GM12891 (cell line): Measurements from ENCODE around the gene DPP10.

ENCODE experiments used
- DNase-seq: peaks from one replicate; pipeline ENCODE4 v3.0.0; 2011; ENCODE audit warnings: low spot score; ENCODE audit not compliant: insufficient read length
- FAIRE-seq: peaks from 2 replicates; lab custom pipeline; 2011; peaks lifted over from hg19 to GRCh38; lab: Jason Lieb, UNC
- PAX5 ChIP-seq: IDR thresholded peaks from 2 replicates; pipeline ENCODE4 v1.6.1; 2011; ENCODE audit warnings: low read length, moderate library complexity, mild to moderate bottlenecking; ENCODE audit not compliant: insufficient read depth, severe bottlenecking
- POLR2A ChIP-seq: IDR thresholded peaks from 2 replicates; pipeline ENCODE4 v1.6.1; 2011; ENCODE audit warnings: low read depth, low read length, control low read depth
- POLR2AphosphoS5 ChIP-seq: IDR thresholded peaks from 2 replicates; pipeline ENCODE4 v1.6.1; 2011; ENCODE audit warnings: low read depth, low read length, control low read depth
- POU2F2 ChIP-seq: IDR thresholded peaks from 2 replicates; pipeline ENCODE4 v1.6.1; 2011; ENCODE audit warnings: low read depth, mild to moderate bottlenecking, control low read depth, low read length, moderate library complexity
- SPI1 ChIP-seq: IDR thresholded peaks from 2 replicates; pipeline ENCODE4 v1.6.1; 2011; ENCODE audit warnings: low read depth, low read length, control low read depth
- TAF1 ChIP-seq: IDR thresholded peaks from 2 replicates; pipeline ENCODE4 v1.6.1; 2011; ENCODE audit warnings: low read depth, low read length, control low read depth

Gene DPP10

DNA sequence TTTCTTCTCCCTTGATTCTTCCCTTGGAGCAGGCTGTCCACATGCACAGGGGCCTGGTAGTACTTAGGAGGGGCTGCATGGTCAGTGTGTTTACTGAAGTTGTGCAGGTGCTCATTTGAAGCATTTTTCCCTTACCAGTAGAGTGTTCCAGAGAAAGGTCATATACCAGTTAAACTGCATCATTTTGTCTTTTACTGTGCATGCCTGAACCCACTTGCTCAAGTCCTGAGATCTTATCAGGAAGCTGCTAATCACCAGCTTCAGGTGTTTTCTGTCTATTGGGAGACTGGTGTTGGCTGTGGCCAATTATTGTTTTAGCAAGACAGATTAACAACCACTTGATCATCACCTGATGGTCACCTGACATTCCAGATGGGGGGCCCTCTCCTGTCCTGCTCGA, 676.6 kb downstream of the DPP10 start:
- TF ChIP-seq PAX5 (no peak), SPI1 (no peak), TAF1 (no peak), POU2F2 (no peak), POLR2A (no peak), POLR2AphosphoS5 (no peak)
- FAIRE-seq (no peak), DNase-seq (no peak)

DNA sequence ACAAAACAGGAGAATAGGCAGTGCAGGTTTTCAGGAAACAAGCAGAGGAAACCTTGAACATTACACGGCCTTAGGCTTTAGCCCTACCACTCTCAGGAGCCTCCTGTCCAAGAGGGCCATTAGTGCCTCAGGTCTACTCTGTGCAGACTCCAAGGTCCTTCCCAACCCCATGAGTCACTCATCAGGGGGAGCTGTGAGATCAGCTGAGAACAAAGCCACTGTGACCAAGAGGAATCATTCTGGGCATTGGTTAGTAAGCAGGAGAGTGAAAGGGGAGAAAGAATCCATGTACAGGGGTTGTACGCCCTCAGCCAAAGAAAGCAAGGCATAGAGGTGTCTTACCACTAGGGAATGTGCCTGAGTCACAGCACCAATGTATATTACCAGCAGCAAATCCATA, 680.3 kb downstream of the DPP10 start:
- TF ChIP-seq SPI1 (no peak), POLR2A (no peak), PAX5 (no peak), TAF1 (no peak), POU2F2 (no peak), POLR2AphosphoS5 (no peak)
- FAIRE-seq (no peak), DNase-seq (no peak)

DNA sequence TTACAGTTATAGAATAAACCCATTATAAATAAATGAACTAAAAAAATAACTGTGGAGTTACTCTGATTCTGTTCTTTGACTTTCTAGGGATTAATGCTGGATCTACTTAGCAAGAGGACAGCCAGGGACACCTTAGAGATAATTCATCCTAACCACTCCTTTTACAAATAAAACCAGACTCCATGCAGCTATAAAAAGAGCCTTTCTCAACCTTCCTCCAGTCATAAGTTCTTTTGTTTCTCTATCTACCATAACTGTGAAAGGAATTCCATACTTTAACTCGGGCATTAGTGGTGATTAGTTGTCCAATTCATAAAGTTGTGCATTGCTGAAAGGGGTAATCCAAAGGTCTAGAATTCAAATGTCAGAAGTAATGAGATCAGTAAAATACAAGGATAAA, 682.4 kb downstream of the DPP10 start:
- FAIRE-seq (no peak), DNase-seq (no peak)
- no peak for TF ChIP-seq SPI1

DNA sequence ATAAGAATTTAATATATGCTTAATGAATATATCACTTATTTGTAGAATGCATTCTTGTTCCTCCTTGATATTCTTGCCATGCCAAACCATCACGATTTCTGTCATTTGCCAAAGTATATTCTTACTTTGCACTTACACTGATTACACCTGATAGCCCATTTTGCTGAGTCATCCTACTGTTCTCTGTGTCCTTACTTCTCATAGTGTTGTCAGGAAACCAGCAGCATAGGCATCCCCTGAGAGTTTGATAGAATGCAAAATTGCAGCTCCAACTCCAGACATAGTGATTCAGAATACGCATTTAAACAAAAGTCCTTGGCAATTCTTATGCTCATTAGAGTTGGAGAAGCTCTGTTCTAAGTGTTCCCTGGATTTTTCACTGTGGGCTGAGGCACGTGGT, 687.1 kb downstream of the DPP10 start:
- DNase-seq (no peak), FAIRE-seq (no peak)
- TF ChIP-seq SPI1 (no peak), POLR2A (no peak), TAF1 (no peak), POLR2AphosphoS5 (no peak), PAX5 (no peak), POU2F2 (no peak)

DNA sequence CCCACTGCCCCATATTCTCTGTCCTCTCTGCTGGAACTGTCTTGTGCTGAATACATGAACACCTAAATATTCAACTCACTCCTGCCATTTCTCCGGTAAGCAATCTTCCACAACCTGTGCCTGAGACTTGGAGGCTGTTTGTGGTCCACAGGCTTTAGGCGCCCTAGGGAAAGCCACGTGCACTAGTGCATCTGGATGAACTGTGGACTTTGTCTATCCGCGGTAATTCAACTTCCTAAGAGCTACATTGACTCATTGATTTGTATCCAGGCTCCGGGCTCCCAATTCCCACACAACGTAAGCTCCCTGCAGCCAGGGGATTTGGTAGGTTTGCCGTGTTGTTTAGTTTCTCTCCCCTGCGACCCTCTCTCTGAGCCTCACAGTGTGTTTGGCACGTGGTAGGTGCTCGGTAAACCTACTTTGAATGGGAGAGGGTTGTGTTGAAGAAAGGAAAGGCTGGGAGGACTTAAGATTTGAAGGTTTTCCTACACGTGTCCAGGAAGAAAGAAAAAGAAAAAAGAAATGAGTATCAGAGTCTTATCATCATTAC, 718.2 kb downstream of the DPP10 start:
- FAIRE-seq (no peak), DNase-seq (no peak)
- TF ChIP-seq POU2F2 (no peak), POLR2AphosphoS5 (no peak), TAF1 (no peak), POLR2A (no peak), SPI1 (no peak), PAX5 (no peak)

DNA sequence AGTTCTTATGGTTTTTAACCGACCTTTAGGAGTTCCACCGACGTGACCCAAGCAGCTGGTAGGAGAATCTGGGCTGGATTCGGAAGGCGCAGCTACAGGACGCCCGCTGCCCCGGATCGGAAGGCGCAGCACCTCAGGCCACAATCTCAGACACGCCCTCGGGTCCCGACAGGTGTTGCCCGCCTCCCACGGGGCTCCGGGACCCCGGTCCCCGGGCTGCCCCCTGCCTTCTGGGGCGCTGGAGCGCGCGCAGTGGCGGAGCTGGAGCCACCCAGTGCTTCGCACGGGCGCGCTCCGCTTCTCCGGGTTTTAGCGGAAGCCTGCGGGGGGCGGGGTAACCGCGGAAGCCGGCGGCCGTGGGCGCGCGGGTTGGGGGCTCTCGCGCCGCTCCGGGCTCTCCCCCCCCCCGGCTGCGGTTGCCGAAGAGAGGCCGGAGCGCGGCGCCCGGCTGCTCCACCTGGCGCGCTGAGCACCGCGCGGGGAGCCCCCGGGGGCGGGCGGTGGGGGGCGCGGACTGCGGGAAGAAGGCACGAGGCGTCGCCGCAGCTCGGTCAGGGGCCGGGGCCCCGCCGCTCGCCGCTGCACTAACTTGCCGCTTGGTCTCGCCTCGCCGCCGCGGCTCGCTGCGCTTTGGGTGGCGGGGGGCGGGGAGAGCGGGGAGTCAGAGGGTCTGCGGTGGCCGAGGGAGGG, 718.8 kb downstream of the DPP10 start:
- DNase-seq (no peak), FAIRE-seq (no peak)
- TF ChIP-seq SPI1: no peak
- no peak for TF ChIP-seq TAF1
- no peak for TF ChIP-seq POLR2AphosphoS5
- TF ChIP-seq PAX5: no peak
- TF ChIP-seq POLR2A: no peak
- TF ChIP-seq POU2F2: no peak

DNA sequence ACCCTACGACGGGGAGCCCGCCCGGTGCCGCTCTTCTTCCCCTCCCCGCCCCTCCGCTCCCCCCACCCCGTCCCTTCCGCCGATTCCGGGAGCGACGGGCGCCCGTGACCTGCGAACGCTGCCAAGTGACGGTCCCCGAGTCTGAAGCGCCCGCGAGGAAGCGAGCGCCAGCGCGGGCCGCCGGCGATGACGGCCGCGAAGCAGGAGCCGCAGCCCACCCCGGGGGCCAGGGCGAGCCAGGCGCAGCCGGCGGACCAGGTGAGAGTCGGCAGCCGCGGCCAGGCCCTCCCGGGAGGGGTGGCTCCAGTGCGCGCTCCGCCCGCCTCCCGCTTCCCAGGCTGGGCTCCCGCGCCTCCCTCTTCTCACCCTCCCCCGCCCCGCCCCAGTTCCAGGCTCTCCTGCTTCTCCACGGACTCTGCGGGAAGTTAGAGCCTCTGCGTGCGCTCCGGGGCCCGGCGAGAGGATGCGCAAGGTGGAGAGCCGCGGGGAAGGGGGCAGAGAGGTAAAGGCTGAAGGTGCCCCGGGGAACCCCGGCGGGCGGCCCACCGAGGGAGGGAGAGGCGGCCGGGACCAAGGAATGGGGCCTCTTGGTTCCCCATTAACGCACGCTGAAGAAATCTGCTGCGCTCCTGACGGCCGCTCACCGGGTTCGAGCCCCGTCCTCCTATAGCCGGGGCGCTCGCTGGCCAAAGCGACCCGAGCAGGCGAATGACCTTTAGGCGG, 719.5 kb downstream of the DPP10 start:
- FAIRE-seq (no peak), DNase-seq (no peak)
- TF ChIP-seq POU2F2 (no peak), PAX5 (no peak), POLR2A (no peak), POLR2AphosphoS5 (no peak), TAF1 (no peak), SPI1 (no peak)

DNA sequence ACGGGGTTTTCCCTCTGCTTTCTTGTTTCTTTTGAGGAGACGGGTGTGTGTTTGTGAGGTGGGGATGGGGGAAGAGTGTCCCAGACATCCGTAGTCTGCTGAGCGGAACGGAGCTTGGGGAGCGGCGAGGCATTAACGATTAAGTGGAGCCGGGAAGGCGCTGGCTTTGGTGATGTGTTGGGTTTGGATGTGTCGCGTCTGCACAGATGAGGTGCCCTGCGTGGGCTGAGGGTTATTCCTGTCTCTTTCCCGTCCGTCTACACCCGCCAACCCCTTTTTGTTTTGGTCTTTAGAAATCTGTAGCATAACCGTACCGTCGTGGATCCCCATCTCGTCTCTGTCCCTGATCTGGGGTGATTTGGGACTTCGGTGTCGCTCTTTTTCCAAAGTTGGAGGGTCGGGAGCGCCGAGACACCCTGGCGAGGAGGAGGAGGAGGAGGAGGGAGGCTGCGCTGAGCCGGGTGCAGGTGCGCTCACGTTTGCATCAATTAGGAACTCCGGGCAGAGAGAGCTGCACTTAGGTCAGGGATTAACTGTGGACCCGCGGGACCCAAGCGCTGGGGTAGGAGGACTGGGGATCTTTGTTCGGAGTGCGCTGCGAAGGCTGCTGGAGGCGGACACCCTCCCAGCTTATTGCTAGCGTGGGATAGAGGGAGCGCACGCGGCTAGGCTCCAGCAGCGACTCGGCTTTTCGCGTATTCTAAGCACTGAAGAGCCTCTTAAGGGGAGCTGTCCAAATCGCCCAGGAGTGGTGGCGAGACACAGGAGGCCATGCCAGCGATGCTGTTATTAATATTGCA, 720.3 kb downstream of the DPP10 start:
- DNase-seq: no peak
- no peak for FAIRE-seq
- TF ChIP-seq POU2F2 (no peak), TAF1 (no peak), SPI1 (no peak), POLR2A (no peak), POLR2AphosphoS5 (no peak), PAX5 (no peak)

DNA sequence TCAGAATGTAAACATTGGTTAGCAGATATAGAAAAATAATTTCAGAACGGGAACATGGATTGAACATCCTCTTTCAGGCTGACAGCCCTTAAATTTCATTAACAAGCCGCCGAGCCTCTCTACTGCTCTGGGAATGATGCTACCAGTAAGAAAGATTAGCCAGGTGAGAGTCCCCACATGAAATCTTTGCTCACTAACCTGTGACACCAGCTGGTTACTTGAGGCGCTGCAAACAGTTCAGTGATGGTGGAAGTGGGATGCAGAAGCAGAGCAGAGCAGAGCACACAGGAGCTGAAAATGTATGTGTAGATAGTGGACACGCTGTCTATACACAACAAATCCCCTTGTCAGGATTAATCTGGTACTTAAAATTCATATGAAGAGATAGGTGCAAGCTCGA, 721.1 kb downstream of the DPP10 start:
- no peak for DNase-seq
- TF ChIP-seq TAF1: no peak
- TF ChIP-seq PAX5: no peak
- TF ChIP-seq POLR2A: no peak
- no peak for TF ChIP-seq SPI1
- TF ChIP-seq POLR2AphosphoS5: no peak
- TF ChIP-seq POU2F2: no peak
- FAIRE-seq: no peak
